GM12878 (cell line): ENCODE data around the gene CAST. TPM values are rescaled to one million over a fixed set of nuclear protein-coding genes. Genes with fewer than 3 reads are reported as not detected.

Source experiments
- ATF2 ChIP-seq: IDR thresholded peaks from 2 replicates; pipeline ENCODE4 v1.6.1; 2012; ENCODE audit warnings: low read length, inconsistent platforms
- BACH1 ChIP-seq: fragments of 450-650 bp; IDR thresholded peaks from 2 replicates; pipeline ENCODE4 v1.6.1; 2017; ENCODE audit warnings: mild to moderate bottlenecking, borderline replicate concordance
- BCL3 ChIP-seq: IDR thresholded peaks from 2 replicates; pipeline ENCODE4 v1.6.1; 2011; ENCODE audit warnings: borderline replicate concordance, low read depth, mild to moderate bottlenecking, moderate library complexity, low read length; ENCODE audit not compliant: insufficient read depth, poor library complexity, severe bottlenecking
- CHD1 ChIP-seq: IDR thresholded peaks from 2 replicates; pipeline ENCODE4 v1.6.1; 2012; ENCODE audit warnings: low read depth, low read length, improper control_type of control experiment
- CREM ChIP-seq: IDR thresholded peaks from 2 replicates; pipeline ENCODE4 v1.6.1; 2014; ENCODE audit warnings: antibody characterized with exemption, low read depth
- FOXK2 ChIP-seq: fragments of 450-650 bp; IDR thresholded peaks from 2 replicates; pipeline ENCODE4 v1.6.1; 2017; ENCODE audit warnings: mild to moderate bottlenecking, moderate library complexity
- FOXM1 ChIP-seq: IDR thresholded peaks from 2 replicates; pipeline ENCODE4 v1.6.1; 2012; ENCODE audit warnings: low read depth, mild to moderate bottlenecking, inconsistent platforms, low read length, moderate library complexity
- IRF5 ChIP-seq: fragments of 450-650 bp; IDR thresholded peaks from 2 replicates; pipeline ENCODE4 v1.6.1; 2017; ENCODE audit warnings: borderline replicate concordance
- MAX ChIP-seq: IDR thresholded peaks from 2 replicates; pipeline ENCODE4 v1.6.1; 2012; ENCODE audit warnings: low read depth, low read length, improper control_type of control experiment
- MEF2A ChIP-seq: IDR thresholded peaks from 2 replicates; pipeline ENCODE4 v1.6.1; 2011; ENCODE audit warnings: low read depth, mild to moderate bottlenecking, low read length, moderate library complexity; ENCODE audit not compliant: insufficient read depth
- MTA3 ChIP-seq: IDR thresholded peaks from 2 replicates; pipeline ENCODE4 v1.6.1; 2012; ENCODE audit warnings: low read length, inconsistent platforms, borderline replicate concordance
- NFIC ChIP-seq: IDR thresholded peaks from 2 replicates; pipeline ENCODE4 v1.6.1; 2012; ENCODE audit warnings: low read depth, mild to moderate bottlenecking, inconsistent platforms, low read length, moderate library complexity
- NFXL1 ChIP-seq: fragments of 450-650 bp; IDR thresholded peaks from 2 replicates; pipeline ENCODE4 v1.6.1; 2017; ENCODE audit warnings: antibody characterized with exemption, mild to moderate bottlenecking, borderline replicate concordance
- NKRF ChIP-seq: fragments of 450-650 bp; conservative IDR thresholded peaks from 2 replicates; pipeline ENCODE4 v1.6.1; 2017; ENCODE audit warnings: mild to moderate bottlenecking, moderate library complexity
- RAD21 ChIP-seq: IDR thresholded peaks from 2 replicates; pipeline ENCODE4 v1.6.1; 2011; ENCODE audit warnings: mild to moderate bottlenecking, low read depth, low read length, moderate library complexity; ENCODE audit not compliant: insufficient read depth
- ZBTB33 ChIP-seq: fragments of 450-650 bp; IDR thresholded peaks from 2 replicates; pipeline ENCODE4 v1.6.1; 2017; ENCODE audit warnings: mild to moderate bottlenecking
- ZNF687 ChIP-seq: fragments of 450-650 bp; IDR thresholded peaks from 2 replicates; pipeline ENCODE4 v1.6.1; 2017; ENCODE audit warnings: mild to moderate bottlenecking, moderate library complexity
- polyA plus RNA-seq, 11 experiments: library from polyadenylated mRNA; depleted of rRNA in 4 of 11; unstranded in 6 of 11; stranded (reverse) in 5 of 11; fragments of >200 nt; fragmentation: Nextera tagmentation in 4 of 11; fragmentation: Illumina TruSeq in 1 of 11; extraction: Ambion mirVana in 4 of 11; extraction: Trizol in 1 of 11; gene quantifications; 1 replicate in 1 of 11; 2 replicates in 10 of 11; pipeline versions ENCODE4 v1.2.1 to v1.2.3, GENCODE V29; 2011 to 2016; ENCODE audit warnings: inconsistent platforms in 2 of 11, missing spikeins in 2 of 11, low read depth in 1 of 11
- total RNA-seq, 4 experiments: library from RNA; depleted of rRNA in 3 of 4; stranded (reverse); fragments of >200 nt in 3 of 4; fragmentation: Illumina TruSeq in 1 of 4; extraction: Trizol in 1 of 4; gene quantifications; 2 replicates each; pipeline versions ENCODE4 v1.2.1 to v1.2.3, GENCODE V29; 2013 to 2021

CAST gene
- total and polyA plus RNA-seq, 10 of the 15 experiments (the other 5 are each of a cell fraction or from before 2014, with no cell fraction given) = 31.7 to 140 (median 68.5) TPM

- TF ChIP-seq IRF5 (no peak), MTA3 (no peak), BACH1 (no peak), MEF2A (no peak), CREM (no peak), MAX (peak; percentile 25; the same call in 1 of the 2 replicates), NFIC (no peak), NFXL1 (no peak), BCL3 (peak; percentile 42), ZBTB33 (no peak), CHD1 (no peak), ATF2 (no peak), NKRF (peak; percentile 62; the same call in 1 of the 2 replicates), RAD21 (0 out of 2 replicates have a peak, but pooled peaks have one; percentile 2), FOXK2 (no peak), FOXM1 (no peak), ZNF687 (0 out of 2 replicates have a peak, but pooled peaks have one; percentile 49)
These were observed 145.0 kb downstream of the CAST start (continued) for GRCh38 chr5:96807075-96807654.
